GM12892 (cell line): Measurements from ENCODE around the gene PIEZO1.

Experiments used
- DNase-seq: peaks from one replicate; pipeline ENCODE4 v3.0.0; 2011; ENCODE audit not compliant: insufficient read length
- FAIRE-seq: peaks from 2 replicates; lab custom pipeline; 2011; peaks lifted over from hg19 to GRCh38; lab: Jason Lieb, UNC
- POLR2A ChIP-seq: IDR thresholded peaks from 2 replicates; pipeline ENCODE4 v1.6.1; 2011; ENCODE audit warnings: low read depth, low read length, control low read depth
- POLR2AphosphoS5 ChIP-seq: IDR thresholded peaks from 2 replicates; pipeline ENCODE4 v1.6.1; 2011; ENCODE audit warnings: low read depth, low read length, control low read depth
- TAF1 ChIP-seq: IDR thresholded peaks from 2 replicates; pipeline ENCODE4 v1.6.1; 2011; ENCODE audit warnings: low read depth, mild to moderate bottlenecking, control low read depth, low read length, borderline replicate concordance

PIEZO1 gene

DNA sequence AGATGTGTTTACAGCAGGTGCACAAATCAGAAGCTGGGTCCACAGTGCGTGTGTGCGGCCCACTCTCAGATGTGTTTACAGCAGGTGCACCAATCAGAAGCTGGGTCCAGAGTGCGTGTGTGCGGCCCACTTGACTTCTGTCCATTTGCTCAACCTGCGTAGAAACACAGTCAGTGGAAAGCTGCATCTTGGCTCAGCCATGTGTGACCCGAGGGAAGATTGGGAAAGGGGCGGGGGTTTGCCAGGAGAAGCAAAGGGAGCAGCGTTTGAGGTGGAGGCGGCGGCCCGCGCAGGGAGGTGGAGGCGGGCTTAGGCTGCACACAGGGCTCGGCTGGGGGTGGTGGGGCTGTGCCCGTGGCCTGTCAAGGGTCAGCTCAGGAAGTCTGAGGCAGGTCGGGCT is 74.5 kb downstream of the PIEZO1 start:
- TF ChIP-seq POLR2A, result no peak
- no peak for TF ChIP-seq POLR2AphosphoS5
- TF ChIP-seq TAF1, result no peak
- no peak for FAIRE-seq
- no peak for DNase-seq

DNA sequence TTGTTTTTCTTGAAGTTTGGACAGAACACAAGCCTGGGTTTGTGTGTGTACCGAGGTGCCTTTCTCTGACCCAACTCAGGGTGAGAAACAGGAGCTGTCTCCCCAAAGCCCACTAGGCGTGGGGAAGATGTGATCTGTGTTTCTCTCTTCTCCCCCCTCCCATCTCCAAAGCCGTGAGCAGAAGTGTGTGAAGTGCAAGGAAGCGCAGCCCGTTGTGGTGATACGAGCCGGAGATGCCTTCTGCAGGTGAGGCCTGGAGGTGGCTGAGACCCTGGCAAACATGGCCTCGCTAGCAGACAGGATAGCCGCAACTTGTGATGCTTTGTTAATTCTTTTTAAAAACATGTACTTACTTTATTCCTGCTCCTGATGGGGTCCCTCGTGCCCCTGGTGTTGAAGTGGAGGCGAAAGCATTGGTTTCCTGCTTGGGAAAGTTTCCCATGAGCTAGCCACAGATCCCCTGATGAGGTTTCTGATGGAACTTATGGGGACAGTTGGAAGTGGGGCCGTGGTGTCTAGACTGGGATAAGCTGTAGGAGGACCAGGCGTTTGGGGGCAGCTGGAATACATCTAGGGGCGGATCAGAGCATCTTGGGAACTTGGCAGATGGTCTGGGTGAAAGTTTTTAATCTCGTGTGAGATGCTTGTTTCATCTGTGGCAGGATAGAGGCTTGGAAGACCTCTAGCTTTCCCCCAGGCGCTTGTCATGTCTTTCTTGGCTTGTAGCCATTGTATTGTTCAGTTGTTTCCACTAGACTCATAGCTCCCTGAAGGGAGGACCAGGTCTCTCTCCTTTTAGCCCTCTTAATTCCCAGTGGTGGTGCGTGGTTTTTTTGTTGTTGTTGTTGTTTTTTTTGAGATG is 77.8 kb downstream of the PIEZO1 start:
- TF ChIP-seq POLR2AphosphoS5, result no peak
- TF ChIP-seq POLR2A, result no peak
- no peak for TF ChIP-seq TAF1
- FAIRE-seq (peak; percentile 36), DNase-seq (no peak)

- DNase-seq, result peak; percentile 99
- peak; percentile 100 for FAIRE-seq
- TF ChIP-seq POLR2A, result peak; percentile 58; the same call in 1 of the 2 replicates
- TF ChIP-seq TAF1, result no peak
- TF ChIP-seq POLR2AphosphoS5, result 0 out of 2 replicates have a peak, but pooled peaks have one; percentile 27
Observed at GRCh38 chr16:88706229-88706964, 78.6 kb downstream of the PIEZO1 start, which contains the start of the genes CTU2 and RNF166. CTU2 (plus strand) TSS chr16:88706503; CDS start chr16:88706531, 28 bp downstream. RNF166 (minus strand) TSS chr16:88706408; CDS start chr16:88706325, 83 bp downstream.

DNA sequence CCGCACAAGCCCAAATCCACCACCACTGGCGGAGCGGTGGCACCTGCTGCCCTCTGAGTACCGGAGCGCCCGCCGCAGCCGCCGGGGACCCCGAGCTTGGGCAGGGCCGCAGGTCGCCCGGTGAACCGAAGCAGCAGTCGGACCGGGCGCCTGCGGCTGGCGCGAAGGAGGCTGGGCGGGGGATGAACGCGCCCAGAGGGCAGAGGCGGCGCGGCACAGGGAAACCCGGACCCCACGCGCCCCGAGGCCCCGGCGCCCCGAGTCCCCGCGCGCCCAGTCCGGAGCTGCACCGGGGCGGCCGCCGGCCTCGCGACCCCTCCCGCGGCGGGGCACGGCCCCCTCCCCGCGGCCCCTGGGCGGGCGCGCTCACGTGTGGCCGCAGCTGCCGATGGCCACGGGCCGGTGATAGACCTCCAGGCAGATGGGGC is 79.2 kb downstream of the PIEZO1 start:
- FAIRE-seq, result peak; percentile 14
- TF ChIP-seq POLR2AphosphoS5, result no peak
- no peak for TF ChIP-seq TAF1
- no peak for TF ChIP-seq POLR2A

DNA sequence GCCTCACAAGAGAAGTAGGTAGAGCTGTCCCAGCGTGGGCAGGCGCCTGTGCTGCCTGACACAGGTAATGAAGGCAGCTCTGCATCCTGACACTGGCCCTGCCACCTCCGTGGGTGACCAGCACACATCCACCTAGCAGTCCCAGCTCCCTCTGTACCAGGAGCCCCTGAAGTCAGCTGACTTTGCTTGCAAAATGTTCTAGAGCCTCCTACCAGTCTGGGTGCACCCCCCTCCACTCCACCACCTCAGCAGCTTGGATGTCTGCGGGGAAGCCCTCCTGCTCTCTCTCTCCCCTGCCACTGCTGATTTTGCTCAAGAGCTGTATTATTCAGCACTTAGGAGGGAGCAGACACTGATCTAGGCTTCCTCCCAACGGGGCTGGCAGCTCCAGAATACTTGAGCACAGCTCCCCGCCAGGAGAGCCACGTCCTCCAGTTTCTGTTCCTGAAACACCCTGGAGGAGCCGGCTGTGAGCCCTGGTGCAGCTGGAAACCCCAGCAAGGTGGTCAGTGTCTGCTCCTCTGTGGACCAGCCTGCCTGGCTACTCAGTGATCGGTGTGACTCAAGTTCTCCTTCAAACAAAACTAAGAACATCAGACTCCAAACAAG is 79.8 kb downstream of the PIEZO1 start:
- peak; percentile 78 for FAIRE-seq
- DNase-seq, result no peak

More for the DNA sequence above, 79.2 kb downstream of the PIEZO1 start:
- DNase-seq, result no peak

DNA sequence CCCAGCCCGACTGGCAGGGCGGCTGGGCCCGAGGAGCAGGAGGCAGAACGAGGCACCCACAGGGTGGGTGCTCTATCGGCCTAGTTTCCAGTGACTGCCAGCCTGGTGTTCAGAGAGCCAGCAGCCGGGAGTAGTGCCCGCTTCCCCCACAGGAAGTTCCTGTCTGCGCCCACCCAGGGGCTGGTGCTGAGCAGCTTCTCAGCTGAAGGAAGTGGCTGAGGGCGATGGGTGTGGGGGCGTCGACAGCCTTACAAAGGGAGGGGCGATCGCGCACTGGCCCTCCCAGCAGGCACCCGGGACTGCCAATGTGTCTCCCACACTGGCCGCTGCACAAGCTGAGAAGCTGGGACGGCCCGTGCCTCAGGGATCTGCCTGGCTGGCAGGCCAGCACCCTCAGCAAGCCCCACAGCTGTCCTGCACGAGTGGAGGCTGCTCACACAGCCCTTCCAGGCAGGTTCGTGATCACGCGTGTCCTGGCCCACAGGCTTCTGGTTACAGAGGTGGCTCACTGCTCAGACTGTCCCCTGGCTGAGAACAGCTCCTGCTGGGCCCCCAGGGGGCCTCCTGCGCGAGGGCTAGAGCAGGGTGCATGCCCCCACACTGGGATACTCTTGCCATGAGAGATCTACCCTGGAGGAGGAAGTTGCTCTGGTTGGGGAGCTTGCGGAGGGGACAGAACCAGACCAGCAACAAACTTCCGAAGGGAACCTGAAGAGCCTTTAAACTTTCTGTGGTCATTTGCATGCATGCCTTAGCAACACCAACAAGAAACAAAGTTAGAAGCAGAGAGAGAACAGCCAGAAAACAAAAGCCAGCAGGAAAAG is 81.3 kb downstream of the PIEZO1 start:
- peak; percentile 84 for FAIRE-seq
- TF ChIP-seq POLR2A (no peak), TAF1 (no peak), POLR2AphosphoS5 (no peak)

More for the DNA sequence above, 79.8 kb downstream of the PIEZO1 start:
- TF ChIP-seq POLR2AphosphoS5 (no peak), TAF1 (no peak), POLR2A (no peak)

GRCh38 chr16:88702371-88703210 is 82.4 kb downstream of the PIEZO1 start:
- DNase-seq (no peak), FAIRE-seq (no peak)

More for the DNA sequence above, 81.3 kb downstream of the PIEZO1 start:
- no peak for DNase-seq

GRCh38 chr16:88701581-88702370 is 83.2 kb downstream of the PIEZO1 start:
- FAIRE-seq, result no peak
- no peak for TF ChIP-seq POLR2A
- TF ChIP-seq TAF1, result no peak
- no peak for TF ChIP-seq POLR2AphosphoS5
- DNase-seq, result no peak

More at GRCh38 chr16:88702371-88703210, 82.4 kb downstream of the PIEZO1 start:
- TF ChIP-seq POLR2A (no peak), POLR2AphosphoS5 (no peak), TAF1 (no peak)
